Measurements from ENCODE around the gene RPS19.

RPS19 gene

DNA sequence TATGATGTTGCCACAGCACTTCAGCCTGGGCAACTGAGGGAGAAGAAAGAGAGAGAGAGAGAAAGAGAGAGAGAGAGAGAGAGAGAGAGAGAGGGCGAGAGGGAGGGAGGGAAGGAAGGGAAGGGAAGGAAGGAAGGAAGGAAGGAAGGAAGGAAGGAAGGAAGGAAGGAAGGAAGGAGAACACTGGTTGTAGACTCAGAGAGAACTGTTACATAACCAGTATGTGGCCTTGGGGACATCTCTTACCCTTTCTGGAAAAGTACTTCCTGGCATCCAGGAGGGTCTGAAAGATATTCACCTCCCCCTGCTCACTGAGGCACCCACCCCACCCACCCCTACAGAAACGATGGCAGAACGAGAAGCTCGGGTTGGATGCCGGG lies 20.3 kb downstream of the RPS19 start:
- no peak for DNase-seq

DNA sequence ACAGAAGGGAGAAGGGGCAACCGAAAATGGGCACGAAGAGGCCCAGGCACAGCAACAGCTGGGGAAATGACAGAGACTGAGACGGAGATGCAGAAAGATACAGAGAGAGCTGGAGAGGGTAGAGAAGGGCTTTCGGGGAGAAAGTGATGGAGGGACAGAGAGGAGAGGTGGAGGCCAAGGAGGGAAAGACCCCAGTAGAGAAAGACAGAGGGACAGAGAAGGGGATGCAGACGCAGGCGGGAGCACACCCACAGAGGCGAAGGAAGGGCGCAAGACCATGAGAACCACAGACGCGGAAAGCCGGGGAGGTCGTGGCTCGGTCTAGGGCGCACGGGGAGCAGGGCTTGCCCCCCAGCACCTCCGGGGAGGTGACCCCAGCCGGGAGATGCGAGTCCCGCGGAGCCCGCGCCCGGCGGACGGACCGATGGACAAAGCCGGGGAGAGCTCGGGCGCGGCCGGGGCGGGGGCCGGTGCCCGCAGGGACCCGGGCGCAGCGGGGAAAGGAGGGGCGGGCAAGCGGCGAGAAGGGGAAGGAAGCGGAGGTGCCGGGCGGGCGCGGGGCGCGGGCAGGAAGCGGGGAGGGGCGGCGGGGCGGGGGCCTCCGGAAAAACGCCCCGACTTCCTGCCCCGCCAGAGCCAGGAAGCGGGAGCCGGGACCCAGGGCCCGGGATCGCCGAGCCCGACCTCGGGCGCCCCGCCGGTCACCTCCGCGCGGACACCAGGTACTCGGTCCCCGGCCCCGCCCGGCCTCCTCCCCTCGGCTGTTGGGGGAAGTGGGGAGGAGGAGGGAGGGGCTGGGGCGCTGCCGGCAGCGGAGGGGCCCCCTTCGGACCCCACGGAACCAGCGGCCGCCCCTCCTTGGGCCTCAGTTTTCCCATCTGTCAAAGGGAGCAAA lies 22.8 kb downstream of the RPS19 start, which contains the start of gene ARHGEF1:
ARHGEF1 (plus strand) TSS at position 617 of the 895 bp plus-strand sequence. CDS start 4,899 bp downstream, outside the sequence.
- peak; percentile 34 for DNase-seq

- DNase-seq = no peak
These were observed 23.4 kb downstream of the RPS19 start for GRCh38 chr19:41883463-41883820.

DNA sequence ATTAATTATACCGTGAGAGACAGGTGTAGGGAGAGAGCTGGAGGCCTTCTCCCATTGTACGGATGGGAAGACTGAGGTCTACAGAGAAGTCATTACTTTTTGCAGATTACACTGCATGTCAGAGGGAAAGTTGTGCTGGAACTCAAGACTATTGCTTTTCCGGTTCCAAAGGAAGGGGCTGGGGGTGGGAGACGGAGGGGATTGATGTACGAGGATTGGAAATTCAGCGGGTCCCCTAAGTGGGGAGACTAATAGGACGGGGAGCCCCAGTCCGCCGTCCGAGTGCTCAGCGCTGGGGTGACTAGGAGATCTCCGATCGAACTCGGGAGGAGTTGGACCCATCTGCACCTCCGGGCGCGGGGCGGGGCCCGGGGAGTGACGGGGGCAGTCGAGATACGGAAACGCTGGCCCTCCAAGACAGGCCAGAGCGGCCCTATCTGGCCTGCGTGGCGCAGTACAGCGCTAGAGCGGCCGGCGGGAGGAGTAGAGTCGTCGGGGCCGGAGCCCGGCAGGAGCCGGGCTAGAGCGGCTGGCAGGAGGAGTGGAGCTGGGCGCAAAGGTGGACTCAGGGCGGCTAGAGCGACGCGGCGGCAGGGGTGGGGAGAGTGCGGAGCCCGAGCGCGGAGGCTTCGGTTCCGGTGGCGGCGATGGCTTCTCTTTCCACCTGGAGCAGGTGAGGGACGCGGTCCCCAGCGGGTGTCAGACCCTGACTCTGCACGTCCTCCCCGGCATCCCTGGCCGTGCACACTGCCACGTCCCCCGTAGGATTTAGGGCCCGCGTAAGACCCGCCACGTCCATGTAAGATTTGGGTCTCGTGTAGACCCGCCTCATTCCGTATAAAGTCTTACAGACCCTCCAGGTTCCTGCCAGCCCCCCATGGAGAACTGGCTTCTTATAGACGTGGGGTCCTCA lies 24.0 kb downstream of the RPS19 start:
- peak; percentile 97 for DNase-seq

GRCh38 chr19:41886761-41887710 lies 27.0 kb downstream of the RPS19 start:
- DNase-seq = no peak

- DNase-seq = no peak
These were observed 27.8 kb downstream of the RPS19 start for GRCh38 chr19:41887711-41888382.

- DNase-seq = no peak
These were observed 28.9 kb downstream of the RPS19 start for GRCh38 chr19:41888926-41889325.

GRCh38 chr19:41889896-41890295 lies 29.8 kb downstream of the RPS19 start:
- no peak for DNase-seq

GRCh38 chr19:41890936-41891335 lies 30.9 kb downstream of the RPS19 start:
- no peak for DNase-seq

DNA sequence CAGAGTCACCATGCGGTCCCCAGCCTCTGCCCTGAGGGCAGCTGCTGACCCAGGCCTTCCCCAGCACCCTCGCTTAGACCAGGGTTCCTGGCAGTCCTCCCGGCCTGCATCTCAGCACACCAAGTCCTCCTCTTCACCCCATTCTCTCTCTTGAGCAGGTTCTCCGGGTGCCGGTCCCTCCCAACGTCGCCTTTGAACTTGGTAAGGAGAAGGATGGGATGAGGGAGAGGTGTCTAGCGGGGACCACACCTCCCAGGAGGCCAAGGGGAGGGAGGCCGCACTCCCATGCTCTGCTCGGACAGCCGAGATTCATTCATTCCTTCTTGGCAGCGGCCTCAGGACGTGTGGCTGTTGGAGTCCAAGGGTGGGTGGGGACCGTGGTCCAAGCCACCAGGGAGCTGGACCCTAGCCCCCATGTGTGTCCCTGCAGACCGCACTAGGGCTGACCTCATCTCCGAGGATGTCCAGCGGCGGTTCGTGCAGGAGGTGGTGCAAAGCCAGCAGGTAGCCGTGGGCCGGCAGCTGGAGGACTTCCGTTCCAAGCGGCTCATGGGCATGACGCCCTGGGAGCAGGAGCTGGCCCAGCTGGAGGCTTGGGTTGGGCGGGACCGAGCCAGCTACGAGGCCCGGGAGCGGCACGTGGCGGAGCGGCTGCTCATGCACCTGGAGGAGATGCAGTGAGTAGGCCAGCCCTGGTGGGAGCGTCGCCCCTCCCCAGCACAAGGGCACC lies 32.3 kb downstream of the RPS19 start:
- DNase-seq = no peak

- no peak for DNase-seq
These were observed 33.8 kb downstream of the RPS19 start for GRCh38 chr19:41893899-41894298.

DNA sequence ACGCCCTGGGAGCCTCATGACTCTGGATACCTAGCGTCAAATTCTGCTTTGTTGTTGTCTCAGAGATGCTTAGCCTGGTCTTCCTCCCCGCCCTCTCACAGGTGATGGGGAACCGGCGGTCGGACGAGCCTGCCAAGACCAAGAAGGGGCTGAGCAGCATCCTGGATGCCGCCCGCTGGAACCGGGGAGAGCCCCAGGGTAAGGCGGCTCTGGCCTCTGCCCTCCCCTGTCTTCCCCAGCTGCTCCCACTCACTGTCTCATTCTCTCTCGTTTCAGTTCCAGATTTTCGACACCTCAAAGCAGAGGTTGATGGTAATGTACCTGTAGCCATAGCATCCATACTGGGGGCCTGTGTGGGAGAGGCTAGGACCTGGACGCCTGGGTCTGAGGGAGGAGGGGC lies 34.3 kb downstream of the RPS19 start:
- no peak for DNase-seq

DNA sequence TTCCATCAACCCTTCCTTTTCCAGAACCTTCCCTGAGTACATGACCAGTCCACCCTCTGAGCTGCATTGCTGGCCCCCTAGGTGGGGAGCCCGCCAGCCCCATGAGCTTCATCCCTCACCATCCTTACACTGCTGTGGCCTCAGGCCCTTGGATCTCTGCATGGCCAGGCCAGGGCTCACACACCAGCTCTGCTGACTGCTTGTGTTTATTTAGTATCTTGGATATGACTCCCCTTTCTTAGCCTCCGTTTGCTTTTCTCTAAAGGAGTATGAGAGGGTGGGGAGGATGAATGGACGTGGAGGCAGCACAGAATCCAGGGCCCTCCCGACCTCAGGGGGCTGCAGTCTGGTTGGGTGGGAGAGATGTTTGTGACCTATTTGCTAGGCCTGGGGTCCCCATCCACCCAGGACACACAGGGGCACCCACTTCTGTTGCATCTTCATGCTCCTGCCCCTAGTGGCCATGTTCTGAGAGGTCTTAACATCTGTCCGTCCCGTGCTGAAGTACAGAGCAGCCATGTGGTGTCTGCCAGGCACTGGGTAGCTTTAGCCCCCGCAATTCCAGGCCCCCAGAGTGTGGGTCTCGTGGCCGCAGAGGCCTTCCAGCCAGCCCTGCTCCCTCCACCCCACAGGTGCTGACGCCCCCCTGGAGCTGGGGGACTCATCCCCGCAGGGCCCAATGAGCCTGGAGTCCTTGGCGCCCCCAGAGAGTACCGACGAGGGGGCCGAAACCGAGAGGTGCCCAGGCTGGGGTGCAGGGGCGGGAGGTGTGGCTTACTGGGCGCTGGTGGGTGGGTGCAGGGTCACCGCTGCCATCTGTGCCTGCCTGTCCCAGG lies 35.9 kb downstream of the RPS19 start:
- DNase-seq = no peak

- no peak for DNase-seq
These were observed 36.5 kb downstream of the RPS19 start for GRCh38 chr19:41896581-41896942.

DNA sequence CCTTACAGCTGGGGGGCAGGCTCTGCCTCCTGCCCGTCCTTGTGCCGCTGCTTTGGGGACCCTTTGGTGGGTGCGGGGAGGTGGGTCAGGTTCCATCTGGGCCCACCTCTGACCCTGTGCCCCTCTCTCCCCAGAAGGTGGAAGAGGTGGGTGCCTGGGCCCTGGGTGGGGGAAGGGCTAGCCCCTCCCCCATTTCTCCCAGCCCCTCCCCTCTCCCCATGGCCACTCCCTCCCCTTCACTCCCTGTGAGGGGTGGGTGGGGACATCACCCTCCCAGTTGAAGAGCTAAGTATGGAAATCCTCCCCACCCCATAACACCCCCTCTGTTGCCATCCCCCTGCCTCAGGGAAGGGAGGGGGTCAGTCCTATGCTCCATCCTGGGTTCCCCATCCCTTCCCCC lies 37.1 kb downstream of the RPS19 start:
- DNase-seq = no peak

- DNase-seq = no peak
These were observed 37.8 kb downstream of the RPS19 start for GRCh38 chr19:41897820-41898219.

DNA sequence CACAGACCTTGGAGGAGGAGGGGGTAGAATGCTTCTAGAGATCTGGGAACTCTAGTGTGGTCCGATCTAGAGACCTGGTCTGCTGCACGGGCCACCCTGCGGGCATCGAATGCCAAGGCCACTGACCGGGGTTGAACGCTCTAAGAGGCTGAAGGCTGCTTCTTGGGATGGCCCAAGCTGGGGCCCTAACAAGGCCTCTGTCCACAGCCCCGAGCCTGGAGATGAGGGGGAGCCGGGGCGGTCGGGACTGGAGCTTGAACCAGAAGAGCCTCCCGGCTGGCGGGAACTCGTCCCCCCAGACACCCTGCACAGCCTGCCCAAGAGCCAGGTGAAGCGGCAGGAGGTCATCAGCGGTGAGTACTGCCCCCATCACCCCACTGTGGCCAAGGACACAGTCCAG lies 38.2 kb downstream of the RPS19 start:
- DNase-seq = no peak

DNA sequence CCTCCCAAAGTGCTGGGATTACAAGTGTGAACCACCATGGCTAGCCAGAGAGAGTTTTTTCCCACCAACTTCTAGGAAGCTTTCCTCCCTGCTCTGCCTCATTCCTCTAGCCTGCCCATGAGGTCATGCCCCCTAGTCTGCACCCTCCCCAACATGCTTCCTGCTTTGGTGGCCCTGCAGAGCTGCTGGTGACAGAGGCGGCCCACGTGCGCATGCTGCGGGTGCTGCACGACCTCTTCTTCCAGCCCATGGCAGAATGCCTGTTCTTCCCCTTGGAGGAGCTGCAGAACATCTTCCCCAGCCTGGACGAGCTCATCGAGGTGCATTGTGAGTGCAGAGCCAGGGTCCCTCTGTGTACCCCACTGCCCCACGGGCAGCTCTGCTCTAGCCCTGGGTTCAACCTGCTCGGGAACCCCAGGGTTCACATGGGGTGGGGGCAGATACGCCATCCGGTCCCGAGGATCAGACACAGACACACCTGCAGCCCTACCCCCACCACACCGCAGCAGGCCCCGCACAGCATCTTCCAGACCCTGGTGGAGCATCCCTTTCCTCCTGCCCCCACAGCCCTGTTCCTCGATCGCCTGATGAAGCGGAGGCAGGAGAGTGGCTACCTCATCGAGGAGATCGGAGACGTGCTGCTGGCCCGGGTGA lies 41.8 kb downstream of the RPS19 start:
- no peak for DNase-seq

DNA sequence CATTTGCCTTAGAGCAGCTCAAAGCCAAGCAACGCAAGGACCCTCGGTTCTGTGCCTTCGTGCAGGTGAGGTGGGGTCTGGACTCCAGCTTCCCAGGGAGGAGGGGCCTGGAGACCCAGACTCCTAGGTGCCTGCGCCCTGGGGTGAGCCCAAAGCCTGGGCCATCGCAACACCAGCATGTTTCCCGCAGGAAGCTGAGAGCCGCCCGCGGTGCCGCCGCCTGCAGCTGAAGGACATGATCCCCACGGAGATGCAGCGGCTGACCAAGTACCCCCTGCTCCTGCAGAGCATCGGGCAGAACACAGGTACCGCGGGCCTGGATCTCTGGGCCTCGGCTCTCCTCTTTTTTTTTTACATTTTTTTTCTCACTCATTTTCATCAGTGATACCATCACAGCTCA lies 42.5 kb downstream of the RPS19 start:
- DNase-seq = no peak

Data from NCI-H748 treated with DMSO at 0.1 percent for 48 hours (cell line).